IMR-90 (cell line): ENCODE measurements around the gene MDFIC2. TPM values are rescaled to one million over a fixed set of nuclear protein-coding genes. Genes with fewer than 3 reads are reported as not detected.

Experiments
- ATAC-seq: fragments of 200-7000 bp; cut with Tn5 transposase; 2 replicates; pipeline ENCODE4 v1.9.1; 2020; ENCODE audit warnings: low read depth, mild to moderate bottlenecking, moderate library complexity
- BruUV-seq: library from RNA; stranded (reverse); fragments of 400-500 nt; replicated peaks from 2 replicates; lab custom pipeline; 2021; lab: Mats Ljungman, UMichigan
- CTCF ChIA-PET: fragments of 300-600 bp; formaldehyde crosslinking; extraction: SDS; loops from one replicate; lab custom pipeline; 2021; ENCODE audit warnings: antibody characterized with exemption; lab: Yijun Ruan, JAX
- POLR2A ChIA-PET: fragments of 300-600 bp; sonication (Branson Sonifier 250); formaldehyde crosslinking; loops from one replicate; lab custom pipeline; 2022; ENCODE audit warnings: antibody characterized with exemption; ENCODE audit not compliant: unreplicated experiment; lab: Charles Lee
- DNase-seq: peaks from one replicate; pipeline ENCODE4 v3.0.0; 2013
- H2AFZ ChIP-seq: replicated peaks from 2 replicates; pipeline ENCODE3; 2013; ENCODE audit warnings: low read length, mild to moderate bottlenecking; ENCODE audit not compliant: poor library complexity
- H2AK5ac ChIP-seq: 2 replicates; pipeline ENCODE4 v1.6.1; 2013; ENCODE audit warnings: low read depth, low read length, inconsistent platforms
- H2AK9ac ChIP-seq: replicated peaks from 2 replicates; pipeline ENCODE3; 2013; ENCODE audit warnings: mild to moderate bottlenecking, low read depth, low read length, moderate library complexity; ENCODE audit not compliant: poor library complexity
- H2BK120ac ChIP-seq: 2 replicates; pipeline ENCODE4 v1.6.1; 2013; ENCODE audit warnings: low read depth, low read length, inconsistent platforms
- H2BK15ac ChIP-seq: 3 replicates; pipeline ENCODE4 v1.6.1; 2013; ENCODE audit warnings: low read depth, low read length, inconsistent platforms
- H2BK20ac ChIP-seq: 2 replicates; pipeline ENCODE4 v1.6.1; 2013; ENCODE audit warnings: low read depth, mild to moderate bottlenecking, inconsistent platforms, low read length, moderate library complexity
- H2BK5ac ChIP-seq: 2 replicates; pipeline ENCODE4 v1.6.1; 2013; ENCODE audit warnings: mild to moderate bottlenecking, low read depth, low read length, inconsistent platforms; ENCODE audit not compliant: poor library complexity, severe bottlenecking
- H3K14ac ChIP-seq: replicated peaks from 2 replicates; pipeline ENCODE4 v1.6.1; 2013; ENCODE audit warnings: low read depth, low read length, inconsistent platforms
- H3K18ac ChIP-seq: 2 replicates; pipeline ENCODE4 v1.6.1; 2013; ENCODE audit warnings: low read depth, low read length, control low read depth
- H3K23ac ChIP-seq: 2 replicates; pipeline ENCODE4 v1.6.1; 2013; ENCODE audit warnings: low read depth, low read length, inconsistent platforms
- H3K27ac ChIP-seq: 2 replicates; pipeline ENCODE4 v1.5.1; 2013; ENCODE audit warnings: mild to moderate bottlenecking, control low read depth, low read length; ENCODE audit not compliant: insufficient read depth
- H3K27me3 ChIP-seq: 2 replicates; pipeline ENCODE4 v1.6.1; 2013; ENCODE audit warnings: low read length; ENCODE audit not compliant: control insufficient read depth, insufficient read depth
- H3K36me3 ChIP-seq: 2 replicates; pipeline ENCODE4 v1.6.1; 2013; ENCODE audit warnings: low read length, mixed read lengths; ENCODE audit not compliant: control insufficient read depth, insufficient read depth
- H3K4ac ChIP-seq: 2 replicates; pipeline ENCODE4 v1.6.1; 2013; ENCODE audit warnings: low read depth, low read length, inconsistent platforms
- H3K4me1 ChIP-seq: 2 replicates; pipeline ENCODE4 v1.6.1; 2013; ENCODE audit warnings: low read length, mixed read lengths; ENCODE audit not compliant: control insufficient read depth, insufficient read depth
- H3K4me2 ChIP-seq: 2 replicates; pipeline ENCODE4 v1.6.1; 2013; ENCODE audit warnings: low read depth, mild to moderate bottlenecking, control low read depth, low read length, moderate library complexity
- H3K4me3 ChIP-seq: 2 replicates; pipeline ENCODE4 v1.5.1; 2013; ENCODE audit warnings: low read depth, mild to moderate bottlenecking, control low read depth, low read length, moderate library complexity; ENCODE audit not compliant: insufficient read depth
- H3K56ac ChIP-seq: 2 replicates; pipeline ENCODE4 v1.6.1; 2013; ENCODE audit warnings: low read length, inconsistent platforms; ENCODE audit not compliant: insufficient read depth; ENCODE audit errors: extremely low read depth
- H3K79me1 ChIP-seq, 2 experiments: 2 replicates each; pipeline ENCODE4 v1.6.1; 2013; ENCODE audit warnings: low read length in 2 of 2, inconsistent platforms in 1 of 2, low read depth in 1 of 2
- H3K9ac ChIP-seq: 2 replicates; pipeline ENCODE4 v1.6.1; 2013; ENCODE audit warnings: low read depth, low read length, control low read depth
- H3K9me1 ChIP-seq: 2 replicates; pipeline ENCODE4 v1.6.1; 2013; ENCODE audit warnings: low read length, inconsistent platforms; ENCODE audit not compliant: insufficient read depth
- H3K9me3 ChIP-seq: 2 replicates; pipeline ENCODE4 v1.6.1; 2013; ENCODE audit warnings: low read length; ENCODE audit not compliant: control insufficient read depth, insufficient read depth
- H4K20me1 ChIP-seq: 2 replicates; pipeline ENCODE4 v1.6.1; 2013; ENCODE audit warnings: low read length, inconsistent platforms; ENCODE audit not compliant: insufficient read depth
- H4K5ac ChIP-seq: 2 replicates; pipeline ENCODE4 v1.6.1; 2013; ENCODE audit warnings: mild to moderate bottlenecking, low read depth, low read length, control low read depth
- H4K8ac ChIP-seq, 2 experiments: 2 replicates each; pipeline ENCODE4 v1.6.1; 2013; ENCODE audit warnings: low read depth in 2 of 2, low read length in 2 of 2, control low read depth in 1 of 2, inconsistent platforms in 1 of 2
- H4K91ac ChIP-seq: 2 replicates; pipeline ENCODE4 v1.6.1; 2013; ENCODE audit warnings: low read depth, low read length, inconsistent platforms; ENCODE audit not compliant: insufficient read depth
- CEBPB ChIP-seq: IDR thresholded peaks from 2 replicates; pipeline ENCODE4 v1.6.1; 2012; ENCODE audit warnings: low read depth, low read length, improper control_type of control experiment
- FOS ChIP-seq: fragments of 150-350 bp; IDR thresholded peaks from 2 replicates; pipeline ENCODE4 v1.6.1; 2016; ENCODE audit warnings: low read depth, low read length
- MAFK ChIP-seq: IDR thresholded peaks from 2 replicates; pipeline ENCODE4 v1.6.1; 2012; ENCODE audit warnings: low read depth, low read length, improper control_type of control experiment
- MAZ ChIP-seq: IDR thresholded peaks from 2 replicates; pipeline ENCODE4 v1.6.1; 2012; ENCODE audit warnings: low read depth, mild to moderate bottlenecking, low read length, improper control_type of control experiment, moderate library complexity, borderline replicate concordance
- NFE2L2 ChIP-seq: fragments of 150-350 bp; IDR thresholded peaks from 2 replicates; pipeline ENCODE4 v1.6.1; 2016; ENCODE audit warnings: low read depth, mild to moderate bottlenecking, low read length
- POLR2A ChIP-seq: IDR thresholded peaks from 2 replicates; pipeline ENCODE4 v1.6.1; 2012; ENCODE audit warnings: mild to moderate bottlenecking, low read depth, low read length
- RAD21 ChIP-seq: IDR thresholded peaks from 2 replicates; pipeline ENCODE4 v1.6.1; 2012; ENCODE audit warnings: low read length, improper control_type of control experiment
- RFX5 ChIP-seq: IDR thresholded peaks from 2 replicates; pipeline ENCODE4 v1.8.0; 2012; ENCODE audit warnings: low read depth, mild to moderate bottlenecking, low read length, moderate library complexity
- SMC3 ChIP-seq: fragments of 150-350 bp; IDR thresholded peaks from 2 replicates; pipeline ENCODE4 v1.6.1; 2016; ENCODE audit warnings: low read depth, mild to moderate bottlenecking, antibody characterized with exemption, low read length, moderate library complexity
- dilution Hi-C: fragments of 300-500 bp; cut with HindIII; formaldehyde crosslinking; loops from one replicate; pipeline ENCODE4 v1.14.3; 2018; ENCODE audit warnings: low sequenced_read_pairs; ENCODE audit not compliant: unreplicated experiment
- in situ Hi-C: fragments of 300-500 bp; cut with MboI; formaldehyde crosslinking; loops from 3 replicates; pipeline ENCODE4 v1.14.3; 2019; ENCODE audit warnings: low sequenced_read_pairs, inconsistent platforms, mixed read lengths
- intact Hi-C: fragments of 100-400 bp; cut with micrococcal nuclease; formaldehyde crosslinking; loops from 2 replicates; pipeline ENCODE4 v1.10.0; 2022
- polyA plus RNA-seq, 3 experiments: library from polyadenylated mRNA; depleted of rRNA; stranded (reverse); fragments of >200 nt; gene quantifications; 2 replicates each; pipeline ENCODE4 v1.2.3, GENCODE V29; 2012; ENCODE audit warnings: low replicate concordance in 1 of 3
- total RNA-seq: library from RNA; depleted of rRNA; stranded (reverse); fragments of >200 nt; gene quantifications from 2 replicates; pipeline ENCODE4 v1.2.3, GENCODE V29; 2012
- TF ChIP-seq, protein P1 (sequence below): fragments of 150-350 bp; IDR thresholded peaks from 2 replicates; pipeline ENCODE4 v1.6.1; 2017; ENCODE audit warnings: mild to moderate bottlenecking, antibody characterized with exemption, low read length, low read depth
- TF ChIP-seq, protein P2 (sequence below): fragments of 150-350 bp; IDR thresholded peaks from 2 replicates; pipeline ENCODE4 v1.6.1; 2016; ENCODE audit warnings: low read depth, mild to moderate bottlenecking, low read length, moderate library complexity, borderline replicate concordance

The MDFIC2 gene
- total and polyA plus RNA-seq, 2 of the 4 experiments (the other 2 are of a cell fraction), result not detected

DNA sequence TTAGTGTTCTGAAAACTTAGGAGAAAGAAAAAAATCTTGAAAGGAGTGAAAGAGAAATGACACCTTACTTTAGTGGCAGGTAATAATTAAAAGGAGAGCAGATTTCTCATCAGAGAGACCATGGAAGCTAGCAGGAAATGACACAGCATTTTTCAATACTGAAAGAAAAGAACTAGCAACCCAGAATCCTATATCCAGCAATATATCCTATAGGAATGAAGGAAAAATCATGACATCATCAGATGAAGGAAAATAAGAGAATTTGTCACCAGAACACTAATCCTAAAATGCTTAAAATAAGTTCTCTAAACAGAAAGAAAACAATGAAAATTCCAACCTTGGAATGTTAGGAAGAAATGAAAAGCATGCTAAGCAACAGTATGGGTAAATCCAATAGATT lies 39.8 kb upstream of the MDFIC2 start:
- Histone ChIP-seq H2AFZ (no peak overlapping the region), H3K4ac (no peak overlapping the region), H3K4me3 (no peak overlapping the region), H2BK20ac (no peak overlapping the region), H2AK9ac (no peak overlapping the region), H3K9me1 (no peaks in the 10 kb centered on the region), H3K4me2 (no peak overlapping the region), H3K14ac (no peak overlapping the region), H4K8ac (no peak overlapping the region), H3K36me3 (no peaks in the 10 kb centered on the region), H2AK5ac (no peak overlapping the region), H4K20me1 (no peaks in the 10 kb centered on the region), H2BK5ac (no peak overlapping the region), H3K9ac (no peak overlapping the region), H3K27me3 (no peaks in the 10 kb centered on the region), H2BK120ac (no peak overlapping the region), H3K27ac (no peak overlapping the region), H3K23ac (no peak overlapping the region), H3K18ac (no peak overlapping the region), H3K79me1 (no peaks in the 10 kb centered on the region), H3K9me3 (no peaks in the 10 kb centered on the region), H4K5ac (no peak overlapping the region), H4K91ac (no peak overlapping the region), H2BK15ac (no peak overlapping the region), H3K4me1 (no peaks in the 10 kb centered on the region), H3K56ac (no peak overlapping the region)
- TF ChIP-seq NFE2L2, result no peak
- no peak for TF ChIP-seq RAD21
- no peak for TF ChIP-seq SMC3
- TF ChIP-seq, protein P1, sequence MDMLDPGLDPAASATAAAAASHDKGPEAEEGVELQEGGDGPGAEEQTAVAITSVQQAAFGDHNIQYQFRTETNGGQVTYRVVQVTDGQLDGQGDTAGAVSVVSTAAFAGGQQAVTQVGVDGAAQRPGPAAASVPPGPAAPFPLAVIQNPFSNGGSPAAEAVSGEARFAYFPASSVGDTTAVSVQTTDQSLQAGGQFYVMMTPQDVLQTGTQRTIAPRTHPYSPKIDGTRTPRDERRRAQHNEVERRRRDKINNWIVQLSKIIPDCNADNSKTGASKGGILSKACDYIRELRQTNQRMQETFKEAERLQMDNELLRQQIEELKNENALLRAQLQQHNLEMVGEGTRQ, result no peak
- TF ChIP-seq RFX5, result no peak
- no peak for TF ChIP-seq FOS
- TF ChIP-seq, protein P2, sequence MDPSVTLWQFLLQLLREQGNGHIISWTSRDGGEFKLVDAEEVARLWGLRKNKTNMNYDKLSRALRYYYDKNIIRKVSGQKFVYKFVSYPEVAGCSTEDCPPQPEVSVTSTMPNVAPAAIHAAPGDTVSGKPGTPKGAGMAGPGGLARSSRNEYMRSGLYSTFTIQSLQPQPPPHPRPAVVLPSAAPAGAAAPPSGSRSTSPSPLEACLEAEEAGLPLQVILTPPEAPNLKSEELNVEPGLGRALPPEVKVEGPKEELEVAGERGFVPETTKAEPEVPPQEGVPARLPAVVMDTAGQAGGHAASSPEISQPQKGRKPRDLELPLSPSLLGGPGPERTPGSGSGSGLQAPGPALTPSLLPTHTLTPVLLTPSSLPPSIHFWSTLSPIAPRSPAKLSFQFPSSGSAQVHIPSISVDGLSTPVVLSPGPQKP, result no peak
- TF ChIP-seq POLR2A, result no peak
- TF ChIP-seq MAFK, result no peak
- TF ChIP-seq MAZ, result no peak
- TF ChIP-seq CEBPB, result no peak
- in situ Hi-C loops, result no loop called here
- DNase-seq (no peak), ATAC-seq (no peak)
- BruUV-seq, result no TSS peak
- intact Hi-C loops, result no loop called here
- ChIA-PET POLR2A (no interaction called here), CTCF (no interaction called here)
- dilution Hi-C loops, result no loop called here
